Measurements from ENCODE around the gene ATXN8OS. TPM values are rescaled to one million over a fixed set of nuclear protein-coding genes. Genes with fewer than 3 reads are reported as not detected.
"Not testable (repeated sequence)": the region's sequence is repeated elsewhere in the genome, so short reads cannot be mapped to it uniquely, and the experiment has no call there.

The ATXN8OS gene
- not detected in 2 replicates for total RNA-seq (2014; rRNA removed; shearing (Covaris generic); ENCODE audit: low replicate concordance)

GRCh38 chr13:70107498-70108281 is at the start of gene ATXN8OS:
Gene ATXN8OS, plus strand, starts transcription at chr13:70107826.
- no peaks in the 10 kb centered on the region for H3K9me3 ChIP-seq
- no peak for DNase-seq
- H3K27me3 ChIP-seq, result no peaks in the 10 kb centered on the region
- H3K36me3 ChIP-seq, result no peaks in the 10 kb centered on the region
- no peak within 1 kb of the TSS for H3K4me3 ChIP-seq

- H3K36me3 ChIP-seq, result no peaks in the 10 kb centered on the region
- DNase-seq, result no peak
- H3K9me3 ChIP-seq, result no peaks in the 10 kb centered on the region
- H3K27me3 ChIP-seq, result no peaks in the 10 kb centered on the region
- no peak overlapping the region for H3K4me3 ChIP-seq
These were observed 27.6 kb upstream of the ATXN8OS start for GRCh38 chr13:70080012-70080411.

- Histone ChIP-seq H3K27me3 (no peaks in the 10 kb centered on the region), H3K9me3 (no peaks in the 10 kb centered on the region), H3K4me3 (no peak overlapping the region), H3K36me3 (no peaks in the 10 kb centered on the region)
- no peak for DNase-seq
These were observed 20.4 kb upstream of the ATXN8OS start for GRCh38 chr13:70087247-70087646.

- Histone ChIP-seq H3K27me3 (no peaks in the 10 kb centered on the region), H3K9me3 (no peaks in the 10 kb centered on the region)
These were observed 18.7 kb upstream of the ATXN8OS start for GRCh38 chr13:70088926-70089325.

GRCh38 chr13:70090036-70090723 is 17.4 kb upstream of the ATXN8OS start:
- no peaks in the 10 kb centered on the region for H3K36me3 ChIP-seq
- no peak overlapping the region for H3K4me3 ChIP-seq
- H3K27me3 ChIP-seq, result no peaks in the 10 kb centered on the region
- DNase-seq, result no peak
- no peaks in the 10 kb centered on the region for H3K9me3 ChIP-seq

More at GRCh38 chr13:70088926-70089325, 18.7 kb upstream of the ATXN8OS start:
- DNase-seq, result no peak
- Histone ChIP-seq H3K36me3 (no peaks in the 10 kb centered on the region), H3K4me3 (no peak overlapping the region)

GRCh38 chr13:70098669-70099068 is 9.0 kb upstream of the ATXN8OS start:
- Histone ChIP-seq H3K36me3 (no peaks in the 10 kb centered on the region), H3K9me3 (no peaks in the 10 kb centered on the region), H3K27me3 (no peaks in the 10 kb centered on the region), H3K4me3 (no peak overlapping the region)
- DNase-seq, result no peak

GRCh38 chr13:70104481-70104880 is 3.1 kb upstream of the ATXN8OS start:
- no peak for DNase-seq
- Histone ChIP-seq H3K9me3 (no peaks in the 10 kb centered on the region), H3K27me3 (no peaks in the 10 kb centered on the region), H3K36me3 (no peaks in the 10 kb centered on the region), H3K4me3 (no peak overlapping the region)

GRCh38 chr13:70107125-70107497 is 515 bp upstream of the ATXN8OS start:
- DNase-seq, result no peak

GRCh38 chr13:70108356-70109105 is 905 bp downstream of the ATXN8OS start, which contains the start of gene KLHL1:
Gene KLHL1, minus strand, starts transcription at chr13:70108452. Its CDS starts 753 bp downstream, at chr13:70107699.
- Histone ChIP-seq H3K36me3 (no peaks in the 10 kb centered on the region), H3K4me3 (no peak within 1 kb of the TSS), H3K27me3 (no peaks in the 10 kb centered on the region), H3K9me3 (no peaks in the 10 kb centered on the region)
- DNase-seq, result no peak

More at GRCh38 chr13:70107125-70107497, 515 bp upstream of the ATXN8OS start:
- Histone ChIP-seq H3K27me3 (no peaks in the 10 kb centered on the region), H3K4me3 (no peak overlapping the region), H3K9me3 (no peaks in the 10 kb centered on the region), H3K36me3 (no peaks in the 10 kb centered on the region)

GRCh38 chr13:70117338-70117905 is 9.8 kb downstream of the ATXN8OS start:
- no peak overlapping the region for H3K4me3 ChIP-seq
- no peak for DNase-seq
- H3K36me3 ChIP-seq, result no peaks in the 10 kb centered on the region
- no peaks in the 10 kb centered on the region for H3K9me3 ChIP-seq
- no peaks in the 10 kb centered on the region for H3K27me3 ChIP-seq

- H3K36me3 ChIP-seq, result no peaks in the 10 kb centered on the region
- H3K4me3 ChIP-seq, result no peak overlapping the region
- no peak for DNase-seq
- no peaks in the 10 kb centered on the region for H3K9me3 ChIP-seq
- no peaks in the 10 kb centered on the region for H3K27me3 ChIP-seq
These were observed 18.1 kb downstream of the ATXN8OS start for GRCh38 chr13:70125693-70126092.

GRCh38 chr13:70128098-70128497 is 20.5 kb downstream of the ATXN8OS start:
- no peak for DNase-seq
- no peaks in the 10 kb centered on the region for H3K27me3 ChIP-seq
- no peak overlapping the region for H3K4me3 ChIP-seq
- H3K9me3 ChIP-seq, result no peaks in the 10 kb centered on the region
- no peaks in the 10 kb centered on the region for H3K36me3 ChIP-seq

GRCh38 chr13:70142658-70143057 is 35.0 kb downstream of the ATXN8OS start:
- H3K36me3 ChIP-seq, DNase-seq, H3K9me3 ChIP-seq, H3K4me3 ChIP-seq, H3K27me3 ChIP-seq: not testable (repeated sequence)

GRCh38 chr13:70162141-70162540 is 54.5 kb downstream of the ATXN8OS start:
- Histone ChIP-seq H3K27me3 (no peaks in the 10 kb centered on the region), H3K36me3 (no peaks in the 10 kb centered on the region), H3K4me3 (no peak overlapping the region), H3K9me3 (no peaks in the 10 kb centered on the region)
- DNase-seq, result no peak

- Histone ChIP-seq H3K4me3 (no peak overlapping the region), H3K36me3 (no peaks in the 10 kb centered on the region), H3K9me3 (no peaks in the 10 kb centered on the region), H3K27me3 (no peaks in the 10 kb centered on the region)
- no peak for DNase-seq
These were observed 63.1 kb downstream of the ATXN8OS start for GRCh38 chr13:70170689-70171088.

GRCh38 chr13:70171151-70171550 is 63.5 kb downstream of the ATXN8OS start:
- no peaks in the 10 kb centered on the region for H3K27me3 ChIP-seq
- no peak overlapping the region for H3K4me3 ChIP-seq
- H3K9me3 ChIP-seq, result no peaks in the 10 kb centered on the region
- no peaks in the 10 kb centered on the region for H3K36me3 ChIP-seq
- DNase-seq, result no peak
